HK-2 (cell line): ENCODE data around the gene ATF5.
A peak's percentile ranks its signal among the peaks of the same experiment; 100 is the strongest.

Experiments
- DNase-seq: peaks from one replicate; pipeline ENCODE4 v3.0.0-alpha.2; 2018; ENCODE audit not compliant: unreplicated experiment

ATF5 gene

DNA sequence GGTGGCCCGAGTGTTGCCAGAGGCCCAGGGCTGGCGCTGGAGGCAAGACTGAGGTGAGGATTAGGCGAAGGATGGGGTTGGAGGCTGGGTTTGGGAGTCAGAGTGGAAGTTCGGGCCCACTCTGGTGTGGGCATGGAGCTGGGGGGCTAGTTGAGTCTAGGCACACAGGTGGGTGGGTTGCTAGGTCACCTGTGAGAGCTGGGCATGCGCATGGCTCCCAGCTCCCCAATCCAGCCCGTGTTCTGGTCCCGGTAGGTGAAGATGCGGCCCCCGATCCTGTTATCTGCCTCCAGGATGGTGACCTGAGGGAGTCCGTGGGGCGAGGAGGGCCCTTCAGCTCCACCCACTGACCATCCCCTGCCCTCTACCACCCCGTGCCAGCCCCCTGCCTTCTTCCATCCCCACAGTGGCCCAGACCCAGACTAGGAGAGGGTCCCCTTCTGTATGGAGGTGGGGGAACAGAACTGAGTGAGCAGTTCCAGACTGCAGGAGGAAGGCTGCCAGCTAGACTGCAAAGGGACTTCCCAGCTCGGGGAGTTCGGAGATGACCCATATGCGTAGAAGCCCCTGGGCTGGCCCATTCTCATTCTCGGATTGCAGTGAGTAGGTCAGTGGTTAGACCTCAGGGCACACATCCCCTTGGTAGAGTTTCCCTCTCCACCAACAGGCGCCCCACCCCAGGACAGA is 34.0 kb upstream of the ATF5 start:
- DNase-seq = no peak

DNA sequence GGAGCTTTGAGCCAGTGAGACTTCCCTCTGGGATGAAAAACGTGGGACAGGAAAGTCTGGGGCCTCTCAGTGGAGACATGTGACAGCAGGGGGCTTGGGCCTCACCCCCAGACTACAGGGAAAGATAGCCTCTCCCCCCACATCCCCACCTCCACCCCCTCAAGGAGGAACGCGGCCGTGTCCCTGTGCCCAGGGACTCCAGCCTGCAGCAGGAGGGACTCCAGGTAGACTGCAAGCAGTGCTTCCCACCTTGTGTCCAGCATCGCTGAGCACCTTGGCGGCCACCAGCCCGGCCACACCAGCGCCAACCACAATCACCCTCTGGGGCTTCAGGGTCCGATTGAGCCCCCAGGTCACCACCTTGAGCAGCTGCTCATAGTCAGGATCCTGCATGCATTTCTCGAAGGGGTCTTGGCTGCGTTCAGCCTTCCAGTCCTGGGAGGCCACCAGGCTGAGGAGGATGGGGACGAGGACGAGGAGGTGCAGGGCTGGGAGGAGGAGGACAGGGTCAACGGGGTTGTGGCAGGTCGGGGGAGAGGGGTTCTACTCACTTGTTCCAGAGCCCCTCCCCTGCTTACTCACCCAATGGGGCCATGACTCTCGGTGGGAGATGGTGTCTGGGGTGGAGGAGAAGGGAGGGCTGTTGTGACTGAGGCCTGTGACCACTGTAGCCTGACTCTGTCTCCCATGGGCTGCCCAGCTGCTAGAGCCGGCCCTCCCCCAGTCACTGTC is 33.3 kb upstream of the ATF5 start:
- no peak for DNase-seq

DNA sequence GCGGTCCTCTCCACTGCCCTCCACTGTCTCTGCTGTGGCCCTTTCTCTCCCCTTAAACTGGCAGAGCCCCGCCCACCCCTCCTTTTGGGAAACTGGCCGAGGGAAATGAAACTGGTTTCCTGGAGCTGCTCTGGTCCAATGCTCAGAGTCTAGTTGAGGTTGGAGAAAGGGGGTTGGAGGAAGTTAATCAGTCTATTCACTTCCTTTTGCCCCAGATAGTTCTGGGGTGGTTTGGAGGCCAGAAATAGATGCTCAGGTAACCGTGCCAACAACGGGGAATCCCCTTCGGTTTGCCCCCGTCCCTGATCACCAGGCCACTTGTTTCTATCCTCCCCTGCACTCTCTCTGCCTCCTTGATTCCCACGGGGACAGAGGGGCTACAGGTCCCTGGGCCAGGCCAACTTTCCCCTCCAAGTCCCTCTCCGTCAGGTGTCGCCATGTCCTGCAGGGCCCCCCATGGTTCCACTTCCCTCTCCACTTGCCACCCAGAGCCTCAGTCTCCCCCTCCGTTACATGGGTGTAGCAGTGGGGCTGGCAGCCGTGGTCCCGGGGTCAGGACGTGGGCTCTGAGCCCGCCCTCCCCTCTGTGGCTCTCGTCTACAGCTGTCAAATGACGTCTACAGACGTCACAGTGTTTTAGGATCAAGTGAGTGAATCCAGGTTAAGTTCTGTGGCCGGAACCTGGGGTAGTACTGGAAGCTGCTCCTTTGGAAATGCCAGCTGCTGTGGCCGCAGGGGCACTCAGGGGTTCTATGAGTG is 32.0 kb upstream of the ATF5 start, which contains the start of gene IL4I1:
TSS of gene IL4I1 (minus strand) at position 25 of the 759 bp plus-strand sequence. CDS start 727 bp downstream, outside the sequence.
- peak; percentile 76 for DNase-seq

DNA sequence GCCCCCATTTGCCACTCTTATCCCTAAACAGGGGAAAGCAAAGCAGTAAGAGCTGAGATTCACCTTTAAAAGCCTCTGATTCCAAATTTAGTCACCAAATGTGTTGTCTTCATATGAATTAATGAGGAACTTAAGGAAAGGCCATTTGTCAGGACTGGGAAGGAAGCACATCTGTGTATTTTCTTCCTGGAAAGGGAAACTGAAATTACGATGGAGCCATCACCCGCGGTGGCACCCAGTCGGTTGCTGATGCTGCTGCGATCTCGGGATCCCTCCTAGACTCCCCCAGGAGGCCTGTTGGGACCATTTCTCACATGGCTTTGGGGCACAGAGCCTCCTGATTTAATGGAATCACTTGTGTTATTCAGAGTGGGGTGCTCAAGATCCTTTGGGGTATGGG is 24.9 kb upstream of the ATF5 start:
- DNase-seq = no peak

DNA sequence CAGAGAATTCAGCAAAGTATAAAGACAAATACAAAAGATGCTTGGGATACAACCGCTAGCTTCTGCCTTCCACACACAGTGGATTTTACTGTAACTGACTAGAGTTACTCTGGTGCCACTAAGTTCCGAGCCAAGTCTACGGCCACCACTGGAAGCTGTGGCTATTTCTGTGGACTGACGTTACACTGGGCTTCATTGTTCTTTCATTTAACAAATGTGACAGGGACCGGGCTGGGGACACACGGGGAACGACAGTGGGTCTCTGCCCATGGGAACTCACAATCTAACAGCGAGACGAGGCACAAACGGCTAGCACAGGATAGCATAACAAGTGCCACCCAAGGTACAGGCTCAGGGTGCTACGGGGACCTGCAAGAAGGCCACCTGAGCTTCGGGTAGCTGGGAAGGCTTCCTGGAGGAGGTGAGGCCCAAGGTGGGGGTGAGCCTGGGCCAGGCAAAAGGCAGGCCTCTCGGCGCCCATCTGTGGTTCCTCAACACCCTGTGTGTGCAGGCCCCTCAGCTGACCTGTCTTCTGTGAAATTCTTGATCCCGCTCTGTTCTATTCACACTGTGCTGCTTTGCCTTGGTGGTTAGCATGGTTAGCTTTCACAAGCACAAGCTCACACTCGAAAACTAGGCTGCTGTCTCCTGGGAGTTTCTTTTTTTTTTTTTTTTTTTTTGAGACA is 22.0 kb upstream of the ATF5 start:
- DNase-seq = no peak

DNA sequence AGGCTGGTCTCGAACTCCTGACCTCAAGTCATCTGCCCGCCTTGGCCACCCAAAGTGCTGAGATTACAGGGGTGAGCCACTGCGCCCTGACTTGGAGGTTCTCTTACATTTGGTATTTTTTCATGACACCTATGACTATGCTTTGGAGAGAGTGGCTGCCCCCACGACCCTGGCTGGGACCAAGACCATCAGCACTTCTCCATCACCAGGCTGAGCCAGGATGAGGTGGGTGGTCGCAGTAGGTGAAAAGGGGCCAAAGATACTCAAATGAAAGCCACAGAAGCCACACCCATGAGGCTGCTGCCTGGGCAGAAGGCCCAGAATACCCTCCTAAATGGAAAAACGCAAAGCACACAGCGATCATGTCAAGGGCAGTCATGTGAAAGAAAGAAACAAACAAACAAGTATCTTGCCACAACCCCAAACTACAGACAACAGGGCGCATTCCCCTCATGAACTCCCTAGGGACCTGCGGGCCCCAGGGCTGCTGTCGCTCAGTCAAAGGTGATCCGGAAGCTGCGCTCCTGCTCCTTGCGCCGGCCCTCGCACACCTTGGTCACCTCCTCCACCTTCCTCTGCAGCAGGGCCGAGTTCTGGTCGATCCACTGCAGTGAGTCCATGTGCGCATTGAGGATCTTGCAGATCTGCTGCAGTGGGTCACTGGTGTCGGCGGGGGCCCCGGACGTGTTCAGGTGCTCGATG is 21.1 kb upstream of the ATF5 start:
- DNase-seq = no peak

DNA sequence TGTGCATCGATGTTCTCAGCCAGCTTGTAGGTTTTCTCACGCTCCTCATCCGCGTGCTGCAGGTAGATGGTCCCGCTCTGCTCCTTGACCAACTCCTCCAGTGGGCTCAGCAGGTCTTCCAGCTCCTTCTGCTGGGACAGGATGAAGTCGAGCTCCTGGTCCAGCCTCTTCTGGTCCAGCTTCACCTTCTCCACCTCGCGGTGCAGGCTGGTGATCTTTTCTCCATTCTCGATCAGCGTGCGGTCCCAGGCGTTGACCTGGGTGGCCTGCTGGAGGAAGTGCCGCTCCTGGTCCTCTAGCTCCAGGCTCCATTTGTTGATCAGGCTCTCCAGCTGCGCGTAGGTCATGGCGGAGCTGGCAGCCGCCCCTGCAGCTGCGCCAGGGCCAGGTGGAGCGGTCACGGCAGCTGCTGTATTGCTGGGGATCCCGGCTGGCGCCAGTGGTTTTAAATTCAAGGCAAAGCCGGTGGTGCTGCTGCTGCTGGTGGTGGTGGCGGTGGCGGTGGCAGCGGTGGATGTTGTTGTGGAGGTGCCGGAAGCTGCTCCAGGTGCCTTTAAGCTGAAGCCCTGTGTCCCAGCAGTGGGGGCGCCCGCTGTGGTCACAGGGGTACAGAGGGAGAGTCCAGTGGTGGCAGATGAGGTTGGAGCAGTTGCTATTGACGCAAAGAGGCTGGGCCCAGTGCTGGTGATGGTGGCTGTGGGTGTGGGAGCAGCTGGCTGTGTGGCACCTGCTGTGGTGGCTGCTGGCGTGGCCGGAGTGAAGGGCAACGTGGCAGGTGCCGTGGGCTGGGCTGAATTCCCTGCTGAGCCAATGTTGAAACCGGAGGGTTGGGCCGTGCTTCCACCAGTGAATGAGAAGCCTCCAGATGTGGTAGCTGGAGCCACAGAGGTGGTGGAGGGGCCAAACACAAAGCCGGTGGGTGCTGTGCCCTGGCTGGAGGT is 20.3 kb upstream of the ATF5 start:
- DNase-seq = no peak

DNA sequence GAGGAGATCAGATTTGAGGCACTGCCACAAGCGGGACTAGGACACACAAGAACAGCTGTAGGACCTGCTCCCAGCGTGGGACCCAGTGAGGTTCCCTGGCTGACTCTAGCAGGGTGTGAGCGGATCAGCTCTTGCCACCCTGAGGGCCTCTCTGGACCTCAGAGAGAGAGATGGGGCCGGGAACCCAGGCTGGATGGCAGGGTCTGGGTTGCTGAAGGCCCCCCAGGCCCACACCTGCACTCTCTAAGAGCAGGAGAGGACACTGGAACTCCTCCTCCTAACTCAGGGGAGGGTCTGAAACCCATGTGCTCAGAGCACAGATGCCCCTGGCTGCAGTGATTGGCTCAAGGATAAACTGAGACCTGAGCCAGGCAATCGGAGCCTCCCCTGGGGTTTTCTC is 18.8 kb upstream of the ATF5 start:
- no peak for DNase-seq

DNA sequence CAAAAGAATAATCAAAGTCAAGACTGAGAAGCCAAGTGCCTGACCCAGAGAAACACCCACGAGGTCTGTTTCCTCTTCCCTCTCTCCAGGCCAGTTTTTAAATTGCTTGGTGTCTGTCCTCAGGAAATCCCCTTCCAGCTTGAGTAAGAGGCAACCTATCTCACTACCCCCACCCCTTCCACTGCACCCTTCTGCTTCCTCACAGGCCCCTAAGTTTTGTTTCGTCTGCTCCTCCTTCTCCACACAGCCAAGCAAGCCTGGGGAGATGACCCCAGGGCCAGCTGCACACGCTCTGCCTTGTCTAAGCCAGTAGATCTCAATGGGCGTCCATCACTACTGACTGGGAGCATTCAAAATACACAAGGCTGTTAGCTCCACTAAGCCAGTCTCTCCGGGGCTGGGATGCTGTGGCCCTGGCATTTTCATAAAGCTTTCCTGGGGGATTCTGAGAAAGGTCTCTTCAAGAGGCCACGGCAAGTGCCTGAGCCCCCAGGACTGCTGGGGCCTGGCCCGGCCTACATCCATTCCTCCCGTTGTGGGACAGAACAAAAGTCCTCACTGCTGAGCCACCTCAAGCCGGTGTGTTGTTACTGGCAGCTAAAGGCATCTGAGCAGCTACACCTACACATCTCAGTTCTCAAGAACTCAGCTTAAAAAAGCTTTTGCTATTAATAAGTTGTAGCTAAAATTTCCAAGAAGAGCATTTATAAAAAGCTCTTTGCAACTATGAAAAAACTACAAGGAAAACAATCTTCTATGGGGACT is 17.4 kb upstream of the ATF5 start:
- no peak for DNase-seq

DNA sequence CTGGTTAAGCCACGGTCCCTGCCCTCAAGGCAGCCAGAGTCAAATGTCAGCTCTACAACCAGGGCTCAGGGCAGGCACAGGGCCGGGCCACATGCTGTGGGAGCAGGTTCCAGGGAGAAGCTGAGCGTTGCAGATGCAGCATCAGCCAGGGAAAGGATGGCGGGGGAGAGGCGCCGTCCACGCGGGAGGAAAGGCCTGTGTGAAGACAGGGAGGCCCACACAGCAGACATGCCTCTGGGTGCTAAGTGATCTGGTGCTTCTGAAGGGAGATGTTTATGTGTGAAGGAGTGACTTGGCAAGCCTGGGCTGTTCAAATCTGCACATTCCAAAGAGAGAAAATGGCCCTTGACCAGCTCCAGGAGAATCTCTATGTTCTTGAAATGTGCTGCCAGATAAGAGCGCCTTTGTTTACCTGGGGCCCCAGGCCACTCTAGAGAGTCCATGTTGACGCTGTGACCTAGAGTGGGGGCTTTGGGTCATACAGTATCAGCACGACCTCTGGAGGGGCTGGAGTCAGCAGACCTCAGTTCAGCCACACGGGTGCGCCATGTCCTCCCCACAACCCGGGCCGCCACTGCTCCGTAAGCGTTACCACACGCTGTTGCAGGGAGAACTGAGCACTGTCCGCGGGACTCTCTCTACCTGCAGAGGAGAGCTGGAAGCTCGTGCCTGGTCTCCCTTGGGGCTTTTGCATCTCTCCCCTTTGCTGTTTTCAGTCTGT is 15.9 kb upstream of the ATF5 start:
- DNase-seq = no peak

DNA sequence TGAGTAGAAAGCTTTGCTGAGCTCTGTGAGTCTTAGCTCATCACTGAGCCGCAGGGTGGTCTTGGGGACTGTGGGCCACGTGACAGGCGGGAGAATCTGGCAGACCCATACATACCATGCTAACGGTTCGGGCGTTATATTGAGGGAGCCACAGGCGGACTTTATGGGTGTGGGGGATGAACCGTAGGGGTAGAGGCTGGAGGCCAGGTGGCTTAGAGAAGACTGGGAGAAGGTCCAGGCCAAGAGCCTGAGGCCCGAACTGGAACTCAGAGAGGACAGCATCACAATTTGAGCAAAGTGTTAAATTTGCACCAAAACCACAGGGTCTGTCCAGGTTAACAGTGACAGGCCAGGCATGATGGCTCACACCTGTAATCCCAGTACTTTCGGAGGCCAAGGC is 15.3 kb upstream of the ATF5 start:
- DNase-seq = no peak

DNA sequence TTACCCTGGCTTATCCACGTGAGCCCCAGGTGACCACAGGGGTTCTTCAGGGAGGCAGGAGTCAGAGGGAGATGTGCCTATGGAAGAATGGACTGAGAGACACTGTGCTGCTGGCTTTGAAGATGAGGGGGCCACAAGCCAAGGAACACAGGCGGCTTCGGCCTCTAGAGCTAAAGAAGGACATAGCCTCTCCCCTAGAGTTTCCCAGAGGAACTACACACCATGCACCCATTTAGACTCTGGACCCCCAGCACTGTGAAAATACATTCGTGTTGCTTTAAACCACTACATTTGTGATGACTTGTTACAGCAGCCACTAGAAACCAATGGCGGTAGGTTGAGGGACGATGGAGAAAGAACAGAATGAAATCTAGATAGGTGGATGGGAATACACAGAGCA is 13.7 kb upstream of the ATF5 start:
- DNase-seq = no peak

DNA sequence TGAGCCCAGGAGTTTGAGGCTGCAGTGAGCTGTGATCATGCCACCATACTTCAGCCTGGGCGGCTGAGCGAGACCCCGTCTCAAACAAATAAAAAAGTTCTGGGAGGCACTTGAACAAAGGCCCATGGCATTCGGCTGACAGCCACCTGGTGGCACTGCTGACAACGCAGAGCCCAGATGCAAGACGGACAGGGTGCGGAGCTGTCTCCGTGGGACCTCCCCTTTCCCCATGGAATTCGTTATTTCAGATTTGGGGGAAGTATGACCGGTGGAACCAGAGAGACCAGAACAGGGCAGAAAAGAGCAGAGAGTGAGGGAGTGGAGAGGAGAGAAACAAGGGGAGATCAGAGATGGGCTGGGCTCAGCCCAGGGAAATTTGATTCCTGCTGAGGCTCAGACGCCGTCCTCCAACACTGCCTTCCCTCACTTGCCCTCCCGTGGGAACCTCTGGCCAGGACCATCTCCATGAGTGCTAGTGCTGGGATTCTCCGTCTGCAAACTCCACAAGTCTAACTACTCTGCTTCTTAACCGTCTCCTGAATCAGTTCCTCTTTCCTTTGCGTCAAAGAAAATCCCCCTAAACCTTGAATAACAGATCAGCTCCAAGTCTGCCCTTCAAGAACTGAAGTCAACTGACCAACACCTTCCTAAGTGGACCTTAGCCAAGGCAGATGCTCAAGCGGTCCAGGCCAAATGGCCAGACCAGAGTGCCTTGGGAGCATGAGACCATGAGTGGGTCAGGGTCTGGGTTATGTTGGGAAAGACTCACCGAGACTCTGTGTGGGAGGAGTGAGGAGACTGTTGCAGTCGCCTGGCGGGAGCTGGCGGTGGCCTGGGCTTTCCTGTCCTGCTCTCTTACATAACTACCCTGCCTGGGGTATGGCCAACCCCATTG is 11.9 kb upstream of the ATF5 start:
- DNase-seq = no peak

DNA sequence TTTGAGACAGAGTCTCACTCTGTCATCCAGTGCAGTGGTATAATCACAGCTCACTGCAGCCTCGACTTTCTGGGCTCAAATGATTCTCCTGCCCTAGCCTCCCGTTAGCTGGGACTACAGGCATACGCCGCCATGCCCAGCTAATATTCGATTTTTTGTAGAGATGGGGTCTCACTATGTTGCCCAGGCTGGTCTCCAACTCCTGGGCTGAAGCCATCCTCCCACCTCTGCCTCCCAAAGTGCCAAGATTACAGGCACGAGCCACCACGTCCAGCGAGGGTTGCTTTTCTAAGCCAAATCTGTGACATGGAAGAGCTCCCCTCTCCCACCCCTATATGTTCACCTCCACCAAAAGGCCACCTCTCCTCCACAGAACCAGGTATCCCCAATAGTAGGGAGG is 10.9 kb upstream of the ATF5 start:
- DNase-seq = no peak

DNA sequence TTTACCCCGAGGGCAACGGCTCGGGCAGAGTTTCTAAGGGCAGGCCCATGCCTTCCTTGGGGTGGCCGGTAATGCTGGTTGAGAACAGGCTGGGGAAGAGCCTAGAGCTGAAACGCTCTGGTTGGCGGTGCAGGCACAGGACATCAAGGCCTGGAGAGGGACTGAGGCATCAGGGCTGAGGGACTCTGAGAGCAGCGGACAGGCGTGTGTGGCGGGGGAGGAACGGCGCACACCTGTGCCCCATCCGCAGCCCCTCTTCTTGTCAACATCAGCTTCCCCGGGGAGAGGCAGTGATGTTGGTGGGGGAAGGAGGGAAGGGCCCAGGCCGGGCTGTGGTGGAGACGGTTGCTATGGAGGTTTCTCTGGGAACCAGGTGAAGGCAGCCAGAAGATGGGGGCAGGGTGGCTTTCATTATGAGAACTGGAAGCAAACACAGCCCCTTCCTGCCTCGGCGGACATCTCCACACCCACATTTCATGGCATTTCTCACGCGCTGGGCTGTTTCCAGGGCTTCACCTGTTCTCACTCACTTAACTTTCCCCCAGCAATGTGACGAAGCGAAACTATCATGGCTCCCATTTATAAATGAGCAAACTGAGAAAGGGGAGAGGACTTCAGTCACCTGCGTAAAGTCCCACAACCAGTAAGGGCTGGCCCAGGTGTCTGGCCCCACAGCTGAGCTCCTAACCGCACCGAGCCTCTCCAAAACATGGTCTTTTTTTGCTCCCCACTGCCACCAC is 8.2 kb upstream of the ATF5 start:
- no peak for DNase-seq

DNA sequence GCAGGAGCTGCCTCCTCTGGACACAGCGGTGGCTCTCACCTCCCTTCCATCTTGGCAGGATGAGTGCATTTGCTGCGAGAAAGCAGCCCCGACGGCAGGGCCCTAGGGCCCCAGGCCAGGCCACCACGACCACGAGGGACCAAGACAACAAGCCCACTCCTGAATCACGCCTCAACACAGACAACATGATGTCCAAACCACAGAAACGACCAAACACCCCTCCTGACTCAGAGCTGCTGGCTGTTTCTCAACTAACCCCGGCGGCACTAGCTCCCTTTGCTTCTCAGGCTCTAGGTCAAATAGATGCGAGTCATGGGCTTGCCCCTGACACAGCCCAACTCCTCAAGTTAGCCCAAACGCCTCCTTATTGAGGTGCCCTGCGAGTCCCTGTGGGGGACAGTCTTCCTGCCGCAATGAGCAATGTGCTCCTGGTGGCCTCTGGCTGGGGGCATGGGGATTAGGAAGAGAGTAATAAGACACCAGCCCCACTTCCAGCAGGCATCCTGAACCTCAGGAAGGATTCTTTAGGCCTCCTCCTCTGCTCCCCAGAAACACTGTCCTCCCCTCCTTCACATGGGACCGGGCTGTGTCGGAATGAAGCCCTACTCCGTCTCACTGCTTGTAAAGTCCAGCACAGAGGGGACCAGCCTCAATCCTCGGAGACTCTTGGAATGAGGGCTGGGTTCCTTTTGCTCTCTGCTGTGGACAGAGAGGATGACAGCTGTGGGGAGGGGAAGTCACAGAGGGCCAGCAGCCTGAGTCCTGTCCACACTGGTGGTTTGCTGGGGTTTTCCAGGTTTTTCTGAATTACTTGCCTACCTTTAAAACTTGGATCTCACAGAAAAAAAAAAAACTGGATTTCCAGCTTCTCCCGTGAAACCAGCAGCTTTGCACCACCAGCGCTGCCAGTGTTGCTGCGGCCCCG is 6.9 kb upstream of the ATF5 start:
- peak; percentile 61 for DNase-seq
